ENCODE results near the gene KCNQ5. TPM values are rescaled to one million over a fixed set of nuclear protein-coding genes. Genes with fewer than 3 reads are reported as not detected.

KCNQ5 gene
- total RNA-seq, 1 donor from 2014 or later = 0.11 TPM

DNA sequence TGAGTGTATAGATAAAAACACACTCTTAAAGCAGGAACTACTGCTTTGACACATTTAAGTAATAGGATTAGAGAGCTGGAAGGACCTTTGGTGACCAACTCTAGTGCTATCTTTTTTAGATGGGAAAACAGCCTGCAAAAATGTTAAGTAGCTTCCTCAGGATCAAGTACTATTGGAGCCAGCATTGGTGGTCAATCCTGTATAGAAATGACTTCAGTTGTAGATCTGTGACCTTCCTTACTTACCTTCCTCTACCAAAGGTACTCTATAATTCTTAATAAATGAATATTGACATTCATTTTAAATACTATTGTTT, 18.7 kb downstream of the KCNQ5 start:
- TF ChIP-seq, protein P1, sequence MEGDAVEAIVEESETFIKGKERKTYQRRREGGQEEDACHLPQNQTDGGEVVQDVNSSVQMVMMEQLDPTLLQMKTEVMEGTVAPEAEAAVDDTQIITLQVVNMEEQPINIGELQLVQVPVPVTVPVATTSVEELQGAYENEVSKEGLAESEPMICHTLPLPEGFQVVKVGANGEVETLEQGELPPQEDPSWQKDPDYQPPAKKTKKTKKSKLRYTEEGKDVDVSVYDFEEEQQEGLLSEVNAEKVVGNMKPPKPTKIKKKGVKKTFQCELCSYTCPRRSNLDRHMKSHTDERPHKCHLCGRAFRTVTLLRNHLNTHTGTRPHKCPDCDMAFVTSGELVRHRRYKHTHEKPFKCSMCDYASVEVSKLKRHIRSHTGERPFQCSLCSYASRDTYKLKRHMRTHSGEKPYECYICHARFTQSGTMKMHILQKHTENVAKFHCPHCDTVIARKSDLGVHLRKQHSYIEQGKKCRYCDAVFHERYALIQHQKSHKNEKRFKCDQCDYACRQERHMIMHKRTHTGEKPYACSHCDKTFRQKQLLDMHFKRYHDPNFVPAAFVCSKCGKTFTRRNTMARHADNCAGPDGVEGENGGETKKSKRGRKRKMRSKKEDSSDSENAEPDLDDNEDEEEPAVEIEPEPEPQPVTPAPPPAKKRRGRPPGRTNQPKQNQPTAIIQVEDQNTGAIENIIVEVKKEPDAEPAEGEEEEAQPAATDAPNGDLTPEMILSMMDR (IDR thresholded peaks at IDR 0.05; ENCODE audit: borderline replicate concordance) = no peak
- no peaks in the 10 kb centered on the region for H3K9me3 ChIP-seq (replicated peaks)
- no peak overlapping the region for H3K27ac ChIP-seq (replicated peaks)
- no peak overlapping the region for H3K4me3 ChIP-seq
- H3K27me3 ChIP-seq (ENCODE audit: low read depth) = no peaks in the 10 kb centered on the region
- no peaks in the 10 kb centered on the region for H3K36me3 ChIP-seq
- intact Hi-C loops (cut with micrococcal nuclease) = no loop called here
- no peaks in the 10 kb centered on the region for H3K4me1 ChIP-seq
- no peak for DNase-seq

DNA sequence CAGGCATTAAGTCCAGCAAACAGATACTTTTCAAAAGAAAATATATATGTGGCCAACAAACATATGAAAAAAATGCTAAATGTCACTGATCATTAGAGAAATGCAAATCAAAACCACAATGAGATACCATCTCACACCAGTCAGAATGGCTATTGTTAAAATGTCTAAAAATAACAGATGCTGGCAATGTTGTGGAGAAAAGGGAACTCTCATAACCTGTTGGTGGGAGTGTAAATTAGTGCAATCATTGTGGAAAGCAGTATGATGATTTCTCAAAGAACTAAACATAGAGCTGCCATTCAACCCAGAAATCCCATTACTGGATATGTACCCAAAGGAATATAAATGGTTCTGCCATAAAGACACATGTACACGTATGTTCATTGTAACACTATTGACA, 20.6 kb downstream of the KCNQ5 start:
- DNase-seq = no peak
- no peaks in the 10 kb centered on the region for H3K4me1 ChIP-seq
- no peak overlapping the region for H3K27ac ChIP-seq (replicated peaks)
- intact Hi-C loops (cut with micrococcal nuclease) = no loop called here
- no peaks in the 10 kb centered on the region for H3K9me3 ChIP-seq (replicated peaks)
- no peaks in the 10 kb centered on the region for H3K27me3 ChIP-seq (ENCODE audit: low read depth)
- TF ChIP-seq, protein P1 (IDR thresholded peaks at IDR 0.05; ENCODE audit: borderline replicate concordance) = no peak
- no peaks in the 10 kb centered on the region for H3K36me3 ChIP-seq
- no peak overlapping the region for H3K4me3 ChIP-seq

DNA sequence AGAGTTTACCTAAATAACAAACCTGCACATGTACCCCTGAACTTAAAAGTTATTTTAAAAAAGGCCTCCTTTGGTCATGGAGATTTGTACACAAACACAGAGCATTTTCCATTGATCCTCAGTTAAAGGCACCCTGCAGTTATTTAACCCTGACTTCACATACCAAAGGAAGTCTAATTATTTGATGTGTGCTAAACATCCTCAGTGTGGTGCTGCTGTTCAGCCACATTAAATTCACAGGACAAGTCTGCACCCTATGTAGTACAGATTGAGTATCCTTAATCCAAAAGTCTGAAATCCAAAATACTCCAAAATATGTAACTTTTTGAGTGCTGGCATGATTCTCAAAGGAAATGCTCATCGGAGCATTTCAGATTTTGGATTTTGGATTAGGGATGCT, 21.4 kb downstream of the KCNQ5 start:
- H3K27me3 ChIP-seq (ENCODE audit: low read depth) = no peaks in the 10 kb centered on the region
- TF ChIP-seq, protein P1 (IDR thresholded peaks at IDR 0.05; ENCODE audit: borderline replicate concordance) = no peak
- no peaks in the 10 kb centered on the region for H3K4me1 ChIP-seq
- H3K4me3 ChIP-seq = no peak overlapping the region
- no peaks in the 10 kb centered on the region for H3K9me3 ChIP-seq (replicated peaks)
- no peak overlapping the region for H3K27ac ChIP-seq (replicated peaks)
- no peak for DNase-seq
- intact Hi-C loops (cut with micrococcal nuclease) = no loop called here
- H3K36me3 ChIP-seq = no peaks in the 10 kb centered on the region

DNA sequence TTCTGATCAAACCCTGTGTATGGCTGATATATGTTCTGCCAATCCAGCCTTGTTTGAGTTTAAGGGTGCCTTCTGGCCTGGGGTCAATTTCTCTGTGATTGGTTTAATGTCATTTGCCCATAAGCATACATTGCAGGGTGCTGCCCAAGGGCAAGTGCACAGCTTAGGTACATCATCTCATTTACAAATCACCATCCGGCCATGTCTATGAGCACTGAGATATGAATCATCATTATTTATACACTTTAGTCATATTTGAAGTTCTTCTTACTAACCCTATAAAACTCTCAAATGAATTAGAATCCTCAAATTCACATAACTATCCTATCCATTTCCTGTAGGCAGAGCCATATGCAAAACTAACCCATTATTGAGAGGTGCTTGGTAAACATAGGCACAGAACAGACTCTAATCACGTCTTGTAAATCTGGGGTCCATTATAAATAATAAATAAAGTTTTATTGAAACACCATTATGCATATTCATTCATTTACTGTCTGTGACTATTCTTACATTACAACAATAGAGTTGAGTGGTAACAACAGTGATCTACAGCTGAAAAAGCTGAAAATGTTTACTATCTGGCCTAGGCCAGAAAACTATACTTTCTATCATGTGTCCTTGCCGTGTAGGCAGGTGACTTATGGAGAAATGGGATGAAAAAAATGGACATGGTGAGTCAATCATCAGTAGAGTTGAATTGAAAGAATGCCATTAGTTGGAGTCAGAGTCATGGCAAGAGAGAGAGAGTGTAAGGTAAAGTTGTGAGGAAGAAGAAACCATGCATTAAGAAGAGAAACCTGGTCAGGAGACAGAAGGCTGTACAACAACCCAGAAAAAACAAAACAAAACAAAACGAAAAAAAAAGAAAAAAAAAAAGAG, 25.0 kb downstream of the KCNQ5 start:
- Histone ChIP-seq H3K27me3 (ENCODE audit: low read depth) (no peaks in the 10 kb centered on the region), H3K4me3 (no peak overlapping the region), H3K36me3 (no peaks in the 10 kb centered on the region), H3K9me3 (replicated peaks) (no peaks in the 10 kb centered on the region), H3K4me1 (no peaks in the 10 kb centered on the region), H3K27ac (replicated peaks) (no peak overlapping the region)
- no peak for DNase-seq
- TF ChIP-seq, protein P1 (IDR thresholded peaks at IDR 0.05; ENCODE audit: borderline replicate concordance) = no peak
- intact Hi-C loops (cut with micrococcal nuclease) = no loop called here

DNA sequence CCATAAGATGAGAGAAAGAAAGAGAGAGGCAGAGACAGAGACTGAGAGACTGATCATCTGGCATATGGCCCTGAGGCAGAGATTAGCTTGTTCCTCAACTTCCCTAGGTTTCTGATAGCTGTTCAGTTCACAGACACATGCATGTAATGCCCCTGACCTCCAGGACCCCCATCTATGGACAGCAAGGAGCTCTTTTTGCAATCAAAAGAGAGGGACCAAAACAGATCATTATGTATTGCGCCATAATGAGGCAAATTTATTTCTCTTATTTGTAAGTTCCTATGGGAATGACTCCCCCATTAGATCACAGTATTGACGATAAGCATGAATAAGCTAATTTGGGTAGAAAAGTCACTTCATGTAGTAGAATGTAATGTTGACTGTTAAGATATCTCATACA, 25.6 kb downstream of the KCNQ5 start:
- TF ChIP-seq, protein P1 (IDR thresholded peaks at IDR 0.05; ENCODE audit: borderline replicate concordance) = no peak
- no peak for DNase-seq
- intact Hi-C loops (cut with micrococcal nuclease) = no loop called here
- no peaks in the 10 kb centered on the region for H3K9me3 ChIP-seq (replicated peaks)
- no peaks in the 10 kb centered on the region for H3K4me1 ChIP-seq
- no peak overlapping the region for H3K27ac ChIP-seq (replicated peaks)
- H3K4me3 ChIP-seq = no peak overlapping the region
- no peaks in the 10 kb centered on the region for H3K36me3 ChIP-seq
- no peaks in the 10 kb centered on the region for H3K27me3 ChIP-seq (ENCODE audit: low read depth)
